ENCODE measurements around the gene CCNG1. TPM values are rescaled to one million over a fixed set of nuclear protein-coding genes. Genes with fewer than 3 reads are reported as not detected.

Gene CCNG1, protein sequence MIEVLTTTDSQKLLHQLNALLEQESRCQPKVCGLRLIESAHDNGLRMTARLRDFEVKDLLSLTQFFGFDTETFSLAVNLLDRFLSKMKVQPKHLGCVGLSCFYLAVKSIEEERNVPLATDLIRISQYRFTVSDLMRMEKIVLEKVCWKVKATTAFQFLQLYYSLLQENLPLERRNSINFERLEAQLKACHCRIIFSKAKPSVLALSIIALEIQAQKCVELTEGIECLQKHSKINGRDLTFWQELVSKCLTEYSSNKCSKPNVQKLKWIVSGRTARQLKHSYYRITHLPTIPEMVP
- total RNA-seq: 127 TPM

DNA sequence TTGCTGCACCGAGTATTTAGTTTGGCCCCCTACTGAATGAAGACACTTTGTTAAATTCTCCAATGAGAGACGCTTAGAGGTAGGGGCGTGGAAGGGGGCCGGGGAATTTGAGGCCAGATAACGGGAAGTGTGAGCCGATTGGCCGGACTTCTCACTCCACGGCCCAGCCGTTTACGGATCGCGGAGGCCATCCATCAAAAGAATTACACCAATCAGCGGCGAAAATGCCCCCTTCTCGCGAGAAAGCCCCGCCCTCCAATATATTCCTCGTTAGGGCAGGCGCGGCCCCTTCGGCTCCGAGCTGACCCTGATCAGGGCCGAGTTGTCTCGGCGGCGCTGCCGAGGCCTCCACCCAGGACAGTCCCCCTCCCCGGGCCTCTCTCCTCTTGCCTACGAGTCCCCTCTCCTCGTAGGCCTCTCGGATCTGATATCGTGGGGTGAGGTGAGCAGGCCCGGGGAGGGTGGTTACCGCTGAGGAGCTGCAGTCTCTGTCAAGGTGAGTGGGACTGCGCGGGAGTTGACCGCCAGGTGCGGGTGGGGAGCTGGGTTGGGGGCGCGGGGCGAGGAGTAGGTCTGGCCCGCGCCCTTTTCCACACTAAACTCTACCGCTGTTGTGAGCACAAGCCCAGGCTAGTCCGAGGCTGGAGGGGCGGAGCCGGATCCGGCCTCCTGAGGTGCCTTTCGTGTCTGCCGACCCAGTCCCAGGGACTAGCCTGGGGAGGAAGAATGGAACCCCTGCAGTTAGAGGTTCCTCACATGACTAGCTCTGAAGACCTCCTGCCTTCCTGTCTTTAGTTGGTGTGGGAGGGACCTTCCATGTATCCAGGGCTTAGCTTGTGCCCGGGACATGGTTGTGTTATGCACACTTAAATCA lies at the start of gene CCNG1:
TSS of gene CCNG1 (plus strand) at position 287 of the 874 bp plus-strand sequence. CDS start 1,662 bp downstream, outside the sequence.

DNA sequence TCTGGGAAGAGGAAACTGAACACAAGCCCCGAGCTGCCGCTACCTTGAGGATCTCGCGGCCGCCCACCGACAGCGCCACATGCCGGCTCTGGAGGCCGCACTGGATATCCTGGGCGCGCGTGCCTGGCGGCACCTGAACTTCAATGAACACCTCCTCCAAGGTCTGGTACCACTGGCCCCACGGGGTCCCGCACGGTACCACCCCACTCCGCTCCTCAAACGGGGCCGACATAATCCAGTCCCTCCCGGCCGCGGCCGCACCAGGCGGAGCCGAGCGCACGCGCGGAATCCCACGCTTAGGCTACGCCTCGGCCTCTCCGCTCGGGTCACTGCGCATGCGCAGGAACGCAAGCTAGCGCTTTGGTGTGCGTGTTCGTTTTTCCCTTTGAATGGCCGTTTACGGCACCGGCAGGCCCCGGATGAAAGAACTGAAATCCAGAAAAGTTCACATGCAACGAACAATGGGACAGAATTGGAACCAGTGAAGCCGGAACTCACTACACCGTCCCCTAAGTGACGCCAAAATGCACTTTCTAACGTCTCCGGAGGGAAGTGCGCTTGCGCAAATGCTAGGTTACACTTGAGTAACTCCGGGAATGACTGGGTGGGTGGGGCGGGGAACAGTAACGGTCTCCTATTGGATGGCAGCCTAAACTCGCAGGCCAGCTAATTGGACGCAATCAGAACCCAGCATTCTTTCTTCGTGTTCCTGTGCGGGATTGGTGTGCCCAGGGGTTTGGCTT lies 22.6 kb downstream of the CCNG1 start, which contains the start of gene NUDCD2:
TSS of gene NUDCD2 (minus strand) at position 284 of the 743 bp plus-strand sequence. CDS start at position 232, 52 bp downstream.

DNA sequence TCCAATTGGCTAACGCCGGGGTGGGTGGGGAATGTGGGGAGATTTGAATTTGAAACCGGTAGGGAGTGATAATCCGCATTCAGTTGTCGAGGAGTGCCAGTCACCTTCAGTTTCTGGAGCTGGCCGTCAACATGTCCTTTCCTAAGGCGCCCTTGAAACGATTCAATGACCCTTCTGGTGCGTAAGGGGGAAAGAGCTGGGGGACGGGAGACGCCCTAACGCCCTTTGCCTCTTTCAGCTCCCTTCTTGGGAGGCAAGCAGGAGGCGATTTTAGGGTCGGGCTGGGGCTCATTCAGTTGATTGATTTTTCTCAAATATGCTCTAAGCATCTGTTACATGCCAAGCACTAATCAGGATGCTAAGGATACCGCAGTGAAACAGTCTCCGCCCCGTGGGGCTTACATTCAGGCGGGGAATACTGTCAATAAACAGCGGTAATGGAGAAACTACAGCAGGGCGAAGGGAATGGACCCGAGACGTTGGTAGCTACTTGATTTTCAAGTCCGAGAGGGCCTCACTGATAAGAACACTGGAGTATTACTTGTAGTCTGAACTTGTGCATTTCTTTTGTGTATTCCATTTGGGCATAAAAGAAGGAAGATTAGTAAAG lies 23.3 kb downstream of the CCNG1 start, which contains the start of gene HMMR:
TSS of gene HMMR (plus strand) at position 71 of the 610 bp plus-strand sequence. CDS start at position 132, 61 bp downstream.

Small RNA genes lying within 50 kb of the gene (small RNA-seq; reads per million reads assigned to genes)
- gene AC008723.1 (ENCODE audit: low replicate concordance): not detected

Other genes starting within 250 kb of the CCNG1 start
- 10.7 TPM for gene NUDCD2, start 22.5 kb downstream of the CCNG1 start, total RNA-seq
- gene HMMR, start 23.0 kb downstream of the CCNG1 start, total RNA-seq: 11.0 TPM
- gene MAT2B, start 68.0 kb downstream of the CCNG1 start, total RNA-seq: 72.5 TPM

All from metanephros (tissue), 2 donors.